GM10248 (cell line): Measurements from ENCODE around the gene SMURF1.

Experiments
- CTCF ChIA-PET: fragments of 300-600 bp; sonication (Branson Sonifier 250); formaldehyde crosslinking; extraction: SDS; loops from one replicate; lab custom pipeline; 2021; ENCODE audit warnings: antibody characterized with exemption; lab: Yijun Ruan, JAX
- POLR2A ChIA-PET: fragments of 350-650 bp; sonication (Branson Sonifier 250); formaldehyde crosslinking; extraction: SDS; loops from one replicate; lab custom pipeline; 2020; ENCODE audit warnings: antibody characterized with exemption; lab: Yijun Ruan, JAX
- DNase-seq: peaks from one replicate; pipeline ENCODE4 v3.0.0; 2012; ENCODE audit errors: extremely low spot score
- CTCF ChIP-seq: IDR thresholded peaks from 2 replicates; pipeline ENCODE4 v1.5.1; 2012; ENCODE audit warnings: mild to moderate bottlenecking, low read depth; ENCODE audit errors: extremely low read depth, missing control alignments, control extremely low read depth

SMURF1 gene

DNA sequence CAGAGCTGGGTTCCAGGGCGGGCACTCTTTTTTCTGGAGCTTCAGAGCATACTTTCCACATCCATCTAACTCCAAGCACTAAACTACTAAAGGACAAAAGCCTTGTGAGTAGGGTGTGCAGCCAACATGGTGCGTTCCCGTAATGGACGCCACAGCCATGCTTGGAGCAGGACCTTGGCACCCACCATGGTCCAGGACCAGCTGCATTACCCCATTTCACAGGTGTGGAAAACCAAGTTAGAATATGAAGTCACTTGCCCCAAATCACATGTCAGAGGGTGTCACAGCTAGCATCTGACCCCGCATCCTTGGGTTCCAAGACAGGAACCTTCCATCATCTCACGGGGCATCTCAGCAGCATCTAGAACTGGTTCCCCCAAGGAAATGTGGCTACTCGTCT lies 112.4 kb downstream of the SMURF1 start:
- POLR2A ChIA-PET = no interaction called here
- CTCF ChIA-PET = interaction anchor here (0.9 to 1.0 kb wide), 3 partner anchors 9 to 279 kb away, joined by 3 read pairs; no protein-coding TSS in a partner anchor
- TF ChIP-seq CTCF = no peak
- DNase-seq = no peak

DNA sequence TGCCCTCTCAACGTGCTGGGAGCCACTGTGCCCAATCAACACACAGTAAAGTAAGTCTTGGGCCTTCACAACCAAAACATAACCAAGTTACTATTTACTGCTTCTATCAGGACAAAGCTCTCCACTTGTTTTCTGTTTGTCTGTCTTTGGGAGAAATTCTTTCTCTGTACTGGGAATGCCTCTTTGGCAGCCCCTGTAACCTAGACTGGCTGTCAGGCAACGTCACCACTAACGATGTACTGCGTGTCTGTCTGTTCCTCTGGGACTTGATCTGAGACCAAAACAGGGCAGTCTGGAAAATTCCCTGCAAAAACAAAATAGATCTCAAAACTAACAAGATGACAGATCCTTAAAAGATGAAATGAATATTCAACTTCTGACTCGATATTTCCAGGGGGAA lies 113.0 kb downstream of the SMURF1 start:
- ChIA-PET CTCF (interaction anchor here (0.9 to 1.7 kb wide), 4 partner anchors 9 to 280 kb away, joined by 3 to 4 read pairs (median 3); no protein-coding TSS in a partner anchor), POLR2A (interaction anchor here (0.6 kb wide), 1 partner anchor 103 kb away, joined by 13 read pairs; no protein-coding TSS in a partner anchor)
- no peak for TF ChIP-seq CTCF

GRCh38 chr7:99030457-99030856 lies 113.5 kb downstream of the SMURF1 start:
- CTCF ChIA-PET = interaction anchor here (0.9 to 1.7 kb wide), 3 partner anchors 9 to 16 kb away, joined by 3 to 4 read pairs (median 4); no protein-coding TSS in a partner anchor
- DNase-seq = no peak
- POLR2A ChIA-PET = interaction anchor here (0.6 kb wide), 1 partner anchor 103 kb away, joined by 13 read pairs; no protein-coding TSS in a partner anchor
- TF ChIP-seq CTCF = no peak

More for the DNA sequence above, 113.0 kb downstream of the SMURF1 start:
- DNase-seq = no peak

DNA sequence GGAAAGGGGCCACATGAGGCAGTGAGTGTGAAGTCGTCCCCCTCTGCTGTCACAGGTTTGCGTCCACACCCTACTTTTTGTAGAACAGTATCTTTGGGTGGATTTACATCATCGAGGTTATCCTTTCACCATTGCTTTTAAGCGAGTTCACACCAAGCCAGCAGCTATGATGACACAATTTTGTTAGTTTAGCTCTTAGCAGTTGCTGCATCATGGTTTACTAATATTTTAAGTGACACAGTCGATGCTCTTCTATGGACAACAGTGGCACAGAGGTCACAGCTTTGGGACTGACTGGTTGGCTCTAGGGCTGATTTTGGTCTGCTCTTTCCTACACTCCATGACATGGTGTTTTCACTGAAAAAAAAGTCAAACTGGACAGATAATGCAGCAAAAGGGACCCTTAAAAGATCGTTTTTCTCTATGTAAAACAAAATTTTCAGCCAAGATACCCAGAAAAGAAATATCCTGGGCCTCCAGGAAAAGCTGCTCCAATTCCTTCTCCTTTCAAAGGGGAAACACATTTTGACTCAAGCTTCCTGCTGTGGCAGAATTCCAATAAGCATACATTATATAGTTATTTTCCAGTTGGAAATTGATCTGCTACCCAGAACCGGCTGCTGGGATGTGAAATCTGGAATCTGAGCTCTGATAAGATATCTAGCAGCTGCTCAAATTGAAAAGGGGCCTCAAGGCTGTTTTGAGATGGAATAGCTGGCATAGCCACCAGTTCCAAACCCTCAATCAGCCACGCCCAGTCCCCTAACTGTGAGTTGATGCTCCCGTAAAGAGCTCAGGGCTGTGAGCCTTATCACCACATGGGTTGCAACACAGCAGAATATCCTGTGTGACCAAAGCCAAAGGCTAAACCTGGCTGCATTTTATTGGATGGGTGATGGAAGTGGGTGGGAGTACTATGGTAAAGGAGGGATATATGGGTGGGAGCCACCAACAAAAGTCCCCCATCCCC lies 114.2 kb downstream of the SMURF1 start:
- POLR2A ChIA-PET = no interaction called here
- no peak for DNase-seq
- CTCF ChIA-PET = interaction anchor here (0.9 to 1.7 kb wide), 4 partner anchors 8 to 15 kb away, joined by 3 to 4 read pairs (median 4); no protein-coding TSS in a partner anchor
- no peak for TF ChIP-seq CTCF

DNA sequence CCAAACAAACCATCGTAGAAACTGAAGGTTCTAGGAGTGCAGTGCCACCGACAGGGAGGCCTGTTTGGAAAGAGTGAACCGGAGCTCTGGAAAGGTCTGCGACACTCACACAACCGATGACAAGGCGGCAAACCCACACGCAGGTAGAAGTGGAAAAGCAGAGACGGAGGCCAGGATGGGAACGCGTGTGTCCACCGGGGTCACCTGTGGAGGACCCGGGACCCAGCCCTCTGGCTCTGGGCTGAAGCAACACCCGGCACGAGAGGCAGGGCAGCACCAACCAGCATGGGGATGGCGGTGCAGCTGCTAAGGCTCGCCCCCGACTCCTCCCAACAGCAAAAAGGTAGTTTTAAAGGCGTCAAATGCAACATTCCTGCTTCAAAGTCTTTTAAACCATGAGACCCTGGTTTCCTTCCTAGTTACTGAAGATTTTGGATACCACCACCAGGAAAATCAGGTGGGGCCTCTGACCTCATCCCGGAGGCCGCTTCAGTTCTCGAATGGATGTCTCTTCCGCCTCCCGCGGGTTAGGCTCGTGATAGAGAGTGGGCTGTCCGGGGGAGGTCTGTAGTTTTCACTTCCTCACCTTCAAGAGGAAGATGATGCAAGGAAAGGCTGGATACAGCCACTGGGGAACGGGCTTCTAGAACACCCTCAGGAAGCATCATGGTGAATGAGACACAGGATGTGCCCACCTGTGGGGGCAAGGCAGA lies 115.5 kb downstream of the SMURF1 start:
- CTCF ChIA-PET = interaction anchor here (1.0 to 1.2 kb wide), 3 partner anchors 8 to 25 kb away, joined by 3 to 4 read pairs (median 3); no protein-coding TSS in a partner anchor
- no peak for TF ChIP-seq CTCF
- DNase-seq = no peak
- POLR2A ChIA-PET = no interaction called here

DNA sequence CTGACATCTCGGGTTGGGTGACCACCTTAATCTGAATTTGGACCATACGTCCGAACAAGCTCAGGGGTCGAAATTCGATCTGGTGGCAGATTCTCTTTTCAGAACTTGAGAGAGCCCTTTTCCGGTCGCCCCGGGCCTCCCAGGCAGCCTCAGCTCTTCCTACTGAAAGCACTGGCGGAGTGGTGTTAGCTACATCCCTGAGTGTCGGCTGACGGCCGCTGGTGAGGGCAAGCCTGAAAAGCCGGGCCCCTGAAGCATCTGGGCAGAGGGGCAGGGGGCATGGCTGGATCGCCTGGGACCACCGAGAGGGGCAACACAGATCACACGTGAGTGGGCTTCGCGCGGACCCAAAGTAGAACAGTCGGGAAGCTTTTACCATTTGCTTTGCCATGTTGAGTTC lies 116.1 kb downstream of the SMURF1 start:
- ChIA-PET CTCF (interaction anchor here (1.0 to 1.2 kb wide), 3 partner anchors 9 to 25 kb away, joined by 3 to 4 read pairs (median 3); no protein-coding TSS in a partner anchor), POLR2A (no interaction called here)
- no peak for DNase-seq
- TF ChIP-seq CTCF = no peak
